Stomach (tissue), 9 donors: Measurements from ENCODE around the gene SLC18A2. TPM values are rescaled to one million over a fixed set of nuclear protein-coding genes. Genes with fewer than 3 reads are reported as not detected.

Experiments used
- DNase-seq, 2 donors: peaks; one replicate each; pipeline versions ENCODE4 v3.0.0 to v3.0.0-alpha.2; 2013 to 2019
- H3K27ac ChIP-seq, 5 donors: fragments of 200-600 bp in 4 of 5; sonication (generic) in 4 of 5; one replicate each; pipeline ENCODE4 v1.5.1; 2013 to 2019; ENCODE audit warnings: mild to moderate bottlenecking in 1 of 5, moderate library complexity in 1 of 5
- H3K27me3 ChIP-seq, 3 donors: fragments of 200-600 bp; sonication (generic); one replicate each; pipeline ENCODE4 v1.5.1; 2017 to 2019; ENCODE audit warnings: mixed run types in 1 of 3
- H3K36me3 ChIP-seq, 4 donors: fragments of 200-600 bp; sonication (generic); 1 replicate in 3 of 4; 2 replicates in 1 of 4; pipeline ENCODE4 v1.5.1; 2016 to 2019
- H3K4me1 ChIP-seq, 4 donors: fragments of 200-600 bp; sonication (generic); one replicate each; pipeline ENCODE4 v1.5.1; 2016 to 2019
- H3K4me3 ChIP-seq, 4 donors: fragments of 200-600 bp; sonication (generic) in 3 of 4; one replicate each; pipeline ENCODE4 v1.5.1; 2016 to 2019; ENCODE audit warnings: mild to moderate bottlenecking in 1 of 4
- H3K9me3 ChIP-seq, 4 donors: fragments of 200-600 bp; sonication (generic); one replicate each; pipeline ENCODE4 v1.5.1; 2016 to 2019
- CTCF ChIP-seq, 7 experiments: fragments of 450-650 bp in 4 of 7; fragments of 200-600 bp in 3 of 7; sonication (generic) in 3 of 7; IDR thresholded peaks; one replicate each; pipeline ENCODE4 v1.5.1; 2016 to 2019; ENCODE audit warnings: antibody characterized with exemption in 7 of 7, control low read depth in 2 of 7, mild to moderate bottlenecking in 1 of 7
- EP300 ChIP-seq: sonication (generic); formaldehyde crosslinking; IDR thresholded peaks from one replicate; pipeline ENCODE4 v1.6.1; 2017; ENCODE audit warnings: antibody characterized with exemption
- POLR2A ChIP-seq, 4 donors: fragments of 450-650 bp; IDR thresholded peaks; one replicate each; pipeline ENCODE4 v1.6.1; 2016; ENCODE audit warnings: antibody characterized with exemption in 4 of 4, control low read depth in 2 of 4, mild to moderate bottlenecking in 1 of 4, moderate library complexity in 1 of 4
- POLR2AphosphoS5 ChIP-seq, 3 donors: sonication (generic); formaldehyde crosslinking; IDR thresholded peaks; one replicate each; pipeline ENCODE4 v1.6.1; 2016; ENCODE audit warnings: antibody characterized with exemption in 3 of 3
- intact Hi-C: fragments of 100-400 bp; cut with DNase I; formaldehyde crosslinking; loops from one replicate; pipeline ENCODE4 v1.15.1; 2023; ENCODE audit warnings: low total_unique reads
- polyA plus RNA-seq, 3 donors: library from polyadenylated mRNA; stranded (reverse); fragments of 200-250 nt; gene quantifications; one replicate each; pipeline ENCODE4 v1.2.3, GENCODE V29; 2013
- total RNA-seq, 5 donors: library from RNA; depleted of rRNA; stranded (reverse); fragments of >200 nt; gene quantifications; one replicate each; pipeline versions ENCODE4 v1.1.0 to v1.2.3, GENCODE V29; 2014 to 2016
- donor health status: healthy with polysubstance abuse.
- donor health status: Bipolar disorder and iron deficiency.
- donor health status: healthy.

SLC18A2 gene
- total and polyA plus RNA-seq, 8 donors = 0.43 to 49.6 (median 2.3) TPM; not detected in 1

DNA sequence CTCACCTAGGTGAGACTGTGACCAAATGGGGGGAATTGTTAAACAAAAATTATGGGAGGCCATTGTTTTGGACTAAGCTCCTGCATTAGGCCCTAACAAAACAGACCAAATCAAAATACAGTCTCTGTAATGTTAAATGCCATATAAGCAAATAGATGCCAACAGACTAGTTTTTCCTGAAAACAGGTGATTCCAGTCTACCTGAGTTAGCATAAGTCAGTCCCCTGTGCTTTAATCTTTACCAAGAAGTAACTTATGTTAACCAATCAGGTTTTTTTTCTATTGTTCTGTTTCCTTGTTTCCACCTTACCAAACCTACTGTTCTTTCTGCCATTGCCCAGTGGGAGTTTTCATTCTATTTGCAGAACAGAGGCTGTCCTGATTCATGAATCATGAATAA is 86.3 kb downstream of the SLC18A2 start:
- no peak for DNase-seq
- Histone ChIP-seq H3K36me3 (peaks cover 0 to 4% (median 2%) of the 10 kb centered on the region in 4 donors), H3K9me3 (no peaks in the 10 kb centered on the region), H3K4me3 (no peak overlapping the region), H3K27me3 (no peaks in the 10 kb centered on the region), H3K4me1 (peaks cover 0 to 22% (median 7%) of the 10 kb centered on the region in 4 donors), H3K27ac (no peak overlapping the region)
- intact Hi-C loops = no loop called here
- no peak for TF ChIP-seq POLR2A (IDR thresholded peaks at IDR 0.05)
- no peak for TF ChIP-seq POLR2AphosphoS5 (IDR thresholded peaks at IDR 0.05)
- no peak for TF ChIP-seq EP300
- no peak for TF ChIP-seq CTCF (IDR thresholded peaks at IDR 0.05)

Other genes starting within 250 kb of the SLC18A2 start
- 10 to 100 TPM; 13.3 to 49.1 (median 19.3) TPM for gene SHTN1, start 235.9 kb upstream of the SLC18A2 start, total RNA-seq
- gene SHTN1, start 235.9 kb upstream of the SLC18A2 start, polyA plus RNA-seq = 10 to 100 TPM in 1 of 3 donors, 1 to 10 TPM in 2; 7.4 to 10.2 (median 8.8) TPM
- not detected for gene VAX1, start 102.8 kb upstream of the SLC18A2 start, total RNA-seq
- not detected for gene VAX1, start 102.8 kb upstream of the SLC18A2 start, polyA plus RNA-seq
- not detected for gene KCNK18, start 43.6 kb upstream of the SLC18A2 start, total RNA-seq
- gene KCNK18, start 43.6 kb upstream of the SLC18A2 start, polyA plus RNA-seq = not detected
- gene PDZD8, start 134.3 kb downstream of the SLC18A2 start, total RNA-seq = 10 to 100 TPM; 11.1 to 60.5 (median 40.4) TPM
- gene PDZD8, start 134.3 kb downstream of the SLC18A2 start, polyA plus RNA-seq = 1 to 10 TPM; 3.5 to 5.5 (median 4.0) TPM